A673 (cell line): ENCODE results near the gene TAL1. TPM values are rescaled to one million over a fixed set of nuclear protein-coding genes. Genes with fewer than 3 reads are reported as not detected.

Experiments used
- BruUV-seq: library from RNA; stranded (reverse); fragments of 400-500 nt; replicated peaks from 2 replicates; lab custom pipeline; 2021; lab: Mats Ljungman, UMichigan
- CTCF ChIA-PET: fragments of 300-600 bp; sonication (Branson Sonifier 250); formaldehyde crosslinking; loops from one replicate; lab custom pipeline; 2022; ENCODE audit warnings: antibody characterized with exemption; lab: Charles Lee
- POLR2A ChIA-PET: fragments of 300-600 bp; sonication (Branson Sonifier 250); formaldehyde crosslinking; loops from one replicate; lab custom pipeline; 2022; ENCODE audit warnings: antibody characterized with exemption; ENCODE audit not compliant: low non-redundant PET; lab: Charles Lee
- DNase-seq: peaks from one replicate; pipeline ENCODE4 v3.0.0-alpha.2; 2015; ENCODE audit warnings: low spot score
- H3K27ac ChIP-seq: fragments of 200-600 bp; sonication (generic); 2 replicates; pipeline ENCODE4 v1.5.1; 2016; ENCODE audit warnings: mixed run types, low read depth, mild to moderate bottlenecking, mixed read lengths, antibody characterized with exemption, low read length; ENCODE audit not compliant: poor library complexity, severe bottlenecking
- H3K27me3 ChIP-seq: fragments of 200-600 bp; sonication (generic); replicated peaks from 2 replicates; pipeline ENCODE4 v1.6.1; 2017; ENCODE audit warnings: mixed run types, low read depth, mild to moderate bottlenecking, mixed read lengths, antibody characterized with exemption, low read length; ENCODE audit not compliant: insufficient read depth, poor library complexity
- H3K36me3 ChIP-seq: fragments of 200-600 bp; sonication (generic); 2 replicates; pipeline ENCODE4 v1.6.1; 2016; ENCODE audit warnings: mixed run types, mild to moderate bottlenecking, mixed read lengths, antibody characterized with exemption, low read length; ENCODE audit not compliant: insufficient read depth, poor library complexity, severe bottlenecking
- H3K4me1 ChIP-seq: fragments of 200-600 bp; sonication (generic); 2 replicates; pipeline ENCODE4 v1.6.1; 2017; ENCODE audit warnings: mixed run types, mild to moderate bottlenecking, mixed read lengths, antibody characterized with exemption, low read length; ENCODE audit not compliant: insufficient read depth, poor library complexity, severe bottlenecking
- H3K4me3 ChIP-seq: fragments of 200-600 bp; sonication (generic); 2 replicates; pipeline ENCODE4 v1.5.1; 2016; ENCODE audit warnings: low read depth, mixed run types, mild to moderate bottlenecking, mixed read lengths, low read length; ENCODE audit not compliant: poor library complexity, severe bottlenecking
- H3K9me3 ChIP-seq: fragments of 200-600 bp; sonication (generic); 2 replicates; pipeline ENCODE4 v1.6.1; 2016; ENCODE audit warnings: mixed run types, low read depth, mild to moderate bottlenecking, mixed read lengths, antibody characterized with exemption, low read length; ENCODE audit not compliant: poor library complexity, severe bottlenecking
- EZH2 ChIP-seq: fragments of 200-600 bp; sonication (generic); IDR thresholded peaks from 2 replicates; pipeline ENCODE4 v1.6.1; 2017; ENCODE audit warnings: borderline replicate concordance, low read depth, mild to moderate bottlenecking, mixed read lengths, antibody characterized with exemption, low read length; ENCODE audit not compliant: poor library complexity, severe bottlenecking
- intact Hi-C: fragments of 100-400 bp; cut with micrococcal nuclease; formaldehyde crosslinking; loops from one replicate; pipeline ENCODE4 v1.10.0; 2022; ENCODE audit not compliant: unreplicated experiment
- total RNA-seq: library from RNA; stranded (reverse); gene quantifications from 2 replicates; pipeline ENCODE4 v1.2.3, GENCODE V29; 2021
- TF ChIP-seq, protein P1 (sequence below): fragments of 300-800, 200-600 bp; sonication (generic); conservative IDR thresholded peaks from 2 replicates; pipeline ENCODE4 v1.5.1; 2017; ENCODE audit warnings: low read depth, mild to moderate bottlenecking, antibody characterized with exemption, low read length, moderate library complexity, mixed read lengths

TAL1 gene
- total RNA-seq, 1 experiment from 2014 or later: 0.11 TPM

DNA sequence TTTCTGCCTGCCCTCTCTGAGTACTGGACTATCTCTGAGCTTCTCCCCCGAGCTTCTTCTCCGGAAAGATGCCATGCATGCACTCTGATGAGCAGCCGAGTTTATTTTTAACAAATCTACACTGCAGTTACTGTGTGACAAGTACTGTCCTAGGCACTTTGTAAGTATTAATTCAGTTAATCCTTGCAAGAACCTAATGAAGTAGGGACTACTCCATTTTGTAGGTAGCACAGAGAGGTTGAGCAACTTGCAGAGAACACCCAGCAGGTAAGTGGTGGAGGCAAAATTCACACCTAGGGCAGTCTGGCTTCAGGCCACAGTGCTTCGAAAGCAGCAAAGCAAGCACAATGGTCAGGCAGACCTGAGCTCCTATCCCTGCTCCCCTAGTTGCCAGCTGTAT is 3.8 kb upstream of the TAL1 start:
- H3K4me3 ChIP-seq: no peak overlapping the region
- no TSS peak for BruUV-seq
- CTCF ChIA-PET: no interaction called here
- peaks cover 34% of the 10 kb centered on the region for H3K27me3 ChIP-seq
- intact Hi-C loops: no loop called here
- no peaks in the 10 kb centered on the region for H3K36me3 ChIP-seq
- POLR2A ChIA-PET: no interaction called here
- peaks cover 2% of the 10 kb centered on the region for H3K4me1 ChIP-seq
- H3K27ac ChIP-seq: no peak overlapping the region
- DNase-seq: no peak
- no peaks in the 10 kb centered on the region for H3K9me3 ChIP-seq
- TF ChIP-seq, protein P1, sequence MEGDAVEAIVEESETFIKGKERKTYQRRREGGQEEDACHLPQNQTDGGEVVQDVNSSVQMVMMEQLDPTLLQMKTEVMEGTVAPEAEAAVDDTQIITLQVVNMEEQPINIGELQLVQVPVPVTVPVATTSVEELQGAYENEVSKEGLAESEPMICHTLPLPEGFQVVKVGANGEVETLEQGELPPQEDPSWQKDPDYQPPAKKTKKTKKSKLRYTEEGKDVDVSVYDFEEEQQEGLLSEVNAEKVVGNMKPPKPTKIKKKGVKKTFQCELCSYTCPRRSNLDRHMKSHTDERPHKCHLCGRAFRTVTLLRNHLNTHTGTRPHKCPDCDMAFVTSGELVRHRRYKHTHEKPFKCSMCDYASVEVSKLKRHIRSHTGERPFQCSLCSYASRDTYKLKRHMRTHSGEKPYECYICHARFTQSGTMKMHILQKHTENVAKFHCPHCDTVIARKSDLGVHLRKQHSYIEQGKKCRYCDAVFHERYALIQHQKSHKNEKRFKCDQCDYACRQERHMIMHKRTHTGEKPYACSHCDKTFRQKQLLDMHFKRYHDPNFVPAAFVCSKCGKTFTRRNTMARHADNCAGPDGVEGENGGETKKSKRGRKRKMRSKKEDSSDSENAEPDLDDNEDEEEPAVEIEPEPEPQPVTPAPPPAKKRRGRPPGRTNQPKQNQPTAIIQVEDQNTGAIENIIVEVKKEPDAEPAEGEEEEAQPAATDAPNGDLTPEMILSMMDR: no peak
- no peak for TF ChIP-seq EZH2

DNA sequence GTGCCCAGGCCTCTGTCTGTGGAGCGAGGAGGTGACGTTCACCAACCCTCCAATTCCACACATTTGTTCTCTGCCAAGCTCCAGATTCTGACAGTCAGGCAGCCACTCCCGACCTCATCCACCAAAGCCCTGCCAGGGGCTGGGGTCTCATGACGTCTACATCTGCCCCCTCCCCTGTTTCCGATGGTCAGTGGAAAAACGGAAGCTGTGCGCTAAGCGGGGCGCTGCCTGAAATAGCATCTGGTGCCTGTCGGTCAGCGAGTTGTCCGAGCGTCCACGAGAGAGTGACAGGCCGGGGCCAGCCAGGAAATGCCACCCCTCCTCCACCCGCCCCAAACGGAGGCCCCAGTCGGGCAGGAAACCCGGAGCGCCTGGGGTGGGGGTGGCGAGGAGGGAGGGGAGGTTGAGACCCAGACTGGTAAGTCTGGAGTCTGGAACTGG is 3.2 kb upstream of the TAL1 start:
- H3K4me3 ChIP-seq: no peak overlapping the region
- H3K27me3 ChIP-seq: peaks cover 40% of the 10 kb centered on the region
- peaks cover 5% of the 10 kb centered on the region for H3K4me1 ChIP-seq
- H3K36me3 ChIP-seq: no peaks in the 10 kb centered on the region
- no TSS peak for BruUV-seq
- intact Hi-C loops: no loop called here
- no peaks in the 10 kb centered on the region for H3K9me3 ChIP-seq
- no peak overlapping the region for H3K27ac ChIP-seq
- DNase-seq: no peak
- CTCF ChIA-PET: no interaction called here
- TF ChIP-seq, protein P1: no peak
- no peak for TF ChIP-seq EZH2
- POLR2A ChIA-PET: no interaction called here

DNA sequence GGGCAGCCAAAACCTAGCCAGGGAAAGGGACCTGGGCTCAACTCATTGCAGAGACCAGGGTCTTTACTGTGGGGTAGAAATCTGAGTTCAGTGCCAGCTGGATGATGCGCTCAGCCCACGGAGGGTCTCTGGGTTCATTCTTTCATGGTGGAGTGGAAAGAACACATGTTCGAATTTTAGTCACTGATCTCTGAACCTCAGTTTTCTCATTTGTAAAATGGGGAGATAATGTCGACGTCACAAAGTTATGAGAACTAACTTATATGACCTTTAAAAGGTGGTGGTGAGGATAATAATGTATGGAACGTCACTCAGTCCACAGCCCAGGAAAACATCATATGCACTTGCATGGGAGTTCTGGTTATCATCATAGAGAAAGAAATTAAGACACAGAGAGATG is 1.2 kb upstream of the TAL1 start:
- no peak for DNase-seq
- intact Hi-C loops: no loop called here
- Histone ChIP-seq H3K27me3 (peaks cover 60% of the 10 kb centered on the region), H3K4me3 (no peak overlapping the region), H3K27ac (no peak overlapping the region), H3K4me1 (peaks cover 5% of the 10 kb centered on the region), H3K36me3 (no peaks in the 10 kb centered on the region), H3K9me3 (no peaks in the 10 kb centered on the region)
- ChIA-PET CTCF (no interaction called here), POLR2A (no interaction called here)
- BruUV-seq: no TSS peak
- no peak for TF ChIP-seq EZH2
- TF ChIP-seq, protein P1: no peak
